ENCODE results near the gene FNDC3B.
"Not testable (repeated sequence)": the region's sequence is repeated elsewhere in the genome, so short reads cannot be mapped to it uniquely, and the experiment has no call there.

FNDC3B gene

GRCh38 chr3:172367205-172368105, 328.1 kb downstream of the FNDC3B start:
- no peak for DNase-seq (ENCODE audit: low spot score)

DNA sequence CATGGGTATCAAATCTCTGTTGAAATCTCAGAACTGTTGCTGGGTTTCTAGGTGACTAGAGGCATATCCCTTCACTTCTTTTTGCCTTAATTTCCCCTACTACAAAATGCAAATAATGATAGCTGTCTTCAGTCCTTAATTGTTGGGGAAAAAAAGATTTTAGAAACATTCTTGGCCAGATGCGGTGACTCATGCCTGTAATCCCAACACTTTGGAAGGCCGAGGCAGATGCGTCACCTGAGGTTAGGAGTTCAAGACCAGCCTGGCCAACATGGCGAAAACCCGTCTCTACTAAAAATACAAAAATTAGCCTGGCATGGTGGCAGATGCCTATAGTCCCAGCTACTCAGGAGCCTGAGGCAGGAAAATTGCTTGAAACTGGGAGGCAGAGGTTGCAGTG, 329.2 kb downstream of the FNDC3B start:
- not testable (repeated sequence) for DNase-seq (ENCODE audit: low spot score)

- DNase-seq (ENCODE audit: low spot score), result no peak
These were observed 330.3 kb downstream of the FNDC3B start for GRCh38 chr3:172369590-172370259.

DNA sequence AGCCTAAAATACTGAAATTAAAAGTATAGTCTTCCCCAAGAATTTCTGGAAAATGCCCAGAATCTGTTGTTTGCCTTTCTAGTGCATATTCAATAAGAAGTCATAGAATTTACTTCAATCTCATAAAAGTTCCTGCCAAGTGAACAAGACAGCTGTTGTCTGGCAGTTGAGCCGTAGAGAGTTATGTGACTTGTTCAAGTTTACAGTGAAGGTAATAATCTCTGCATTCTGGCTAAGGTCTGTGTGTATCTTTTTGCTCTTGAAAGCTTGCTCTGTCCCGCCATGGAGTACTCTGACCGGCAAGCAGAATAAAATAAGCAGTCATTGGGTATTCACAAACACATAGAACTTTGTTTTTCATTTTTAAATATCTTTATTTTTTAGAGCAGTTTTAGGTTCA, 331.0 kb downstream of the FNDC3B start:
- DNase-seq (ENCODE audit: low spot score), result no peak

- DNase-seq (ENCODE audit: low spot score), result no peak
These were observed 332.2 kb downstream of the FNDC3B start for GRCh38 chr3:172371544-172371943.

- DNase-seq (ENCODE audit: low spot score), result no peak
These were observed 333.5 kb downstream of the FNDC3B start for GRCh38 chr3:172372895-172373294.

DNA sequence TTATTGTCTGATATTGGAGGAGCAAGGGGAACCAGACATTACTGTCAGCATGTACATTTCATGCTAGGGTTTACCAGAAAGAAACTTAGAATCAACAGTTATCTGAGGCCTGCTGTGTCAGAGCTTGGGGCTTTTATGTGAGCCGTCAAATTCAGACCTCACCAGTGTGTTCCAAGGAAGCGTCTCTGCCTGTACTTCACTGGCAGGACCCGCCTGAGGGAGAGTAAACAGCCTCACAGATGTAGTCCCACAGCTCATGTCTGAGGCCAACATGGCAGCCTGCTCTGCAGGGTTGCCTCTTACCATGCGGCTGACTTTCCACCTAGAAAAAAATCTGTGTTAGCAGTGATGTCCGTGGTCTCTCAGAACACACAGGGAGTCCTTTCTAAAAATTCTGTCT, 334.5 kb downstream of the FNDC3B start:
- DNase-seq (ENCODE audit: low spot score), result no peak

DNA sequence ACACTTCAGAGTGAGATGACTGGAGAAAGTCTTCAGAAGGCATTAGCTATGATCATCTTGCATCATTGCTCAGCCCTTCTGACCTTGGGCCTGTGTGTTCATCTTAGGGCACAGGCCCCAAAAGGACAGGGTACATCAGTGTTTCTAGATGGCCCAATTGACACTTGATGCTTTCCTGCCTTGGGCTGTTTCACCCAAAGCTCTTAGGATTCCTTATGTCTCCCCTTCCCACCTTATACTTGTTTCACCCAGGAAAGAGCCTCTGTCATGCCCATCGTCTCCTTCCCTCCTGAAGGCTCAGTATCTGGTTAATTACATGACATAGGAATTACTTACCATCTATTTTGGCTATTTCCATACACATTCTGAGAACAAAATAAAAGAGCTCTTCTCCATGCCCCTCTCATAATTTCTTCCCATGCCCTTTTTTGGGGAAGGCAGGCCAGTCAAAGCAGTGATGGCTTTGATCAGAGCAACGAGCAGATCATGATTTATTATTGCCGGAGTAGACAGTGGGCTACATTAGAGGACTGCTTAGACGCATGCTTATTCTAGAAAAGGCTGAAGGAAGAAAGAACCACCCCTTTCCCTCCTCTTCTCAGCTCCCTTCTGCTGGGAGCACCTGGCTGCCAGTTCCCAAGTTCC, 335.9 kb downstream of the FNDC3B start:
- DNase-seq (ENCODE audit: low spot score), result no peak

DNA sequence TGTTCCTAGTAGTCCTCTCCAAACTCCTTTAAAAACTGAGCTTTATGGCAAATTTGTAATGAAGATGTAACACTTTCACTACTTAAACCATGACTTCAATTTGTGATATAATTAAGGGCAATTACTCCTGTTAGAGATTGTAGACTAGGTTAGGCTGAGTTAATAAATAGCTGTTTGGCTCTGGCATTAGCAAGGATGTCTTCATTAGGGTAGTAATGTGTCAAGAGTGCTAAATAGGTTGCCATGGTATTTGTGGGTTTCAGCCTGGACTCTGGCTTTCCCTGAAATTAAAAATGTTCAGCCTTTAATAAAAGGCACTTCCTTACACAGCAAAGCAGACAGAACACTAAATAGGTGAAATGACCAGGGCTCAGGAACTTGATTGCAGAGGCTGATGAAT, 337.0 kb downstream of the FNDC3B start:
- no peak for DNase-seq (ENCODE audit: low spot score)

GRCh38 chr3:172376881-172377280, 337.5 kb downstream of the FNDC3B start:
- DNase-seq (ENCODE audit: low spot score), result no peak

- DNase-seq (ENCODE audit: low spot score), result no peak
These were observed 339.1 kb downstream of the FNDC3B start for GRCh38 chr3:172378439-172378838.

DNA sequence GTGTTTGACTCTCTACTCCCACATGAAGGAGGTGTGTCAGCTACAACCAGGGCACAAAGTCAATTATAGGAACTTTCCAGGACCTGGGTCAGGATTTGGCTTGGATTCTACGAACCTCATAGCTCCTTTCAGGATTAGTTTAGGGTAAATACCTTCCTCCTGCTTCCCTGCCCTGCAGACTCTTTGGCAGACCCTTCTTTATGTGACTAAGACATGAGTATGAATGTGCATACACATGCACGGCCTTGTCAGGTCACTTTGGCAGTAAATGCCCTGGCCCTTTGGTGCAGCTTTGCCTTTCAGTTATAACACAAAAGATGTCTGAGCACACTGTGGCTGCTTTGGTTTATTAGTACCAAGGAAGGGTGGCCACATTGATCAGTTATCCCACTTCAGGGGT, 340.0 kb downstream of the FNDC3B start:
- DNase-seq (ENCODE audit: low spot score), result no peak

GRCh38 chr3:172380632-172381031, 341.3 kb downstream of the FNDC3B start:
- no peak for DNase-seq (ENCODE audit: low spot score)

DNA sequence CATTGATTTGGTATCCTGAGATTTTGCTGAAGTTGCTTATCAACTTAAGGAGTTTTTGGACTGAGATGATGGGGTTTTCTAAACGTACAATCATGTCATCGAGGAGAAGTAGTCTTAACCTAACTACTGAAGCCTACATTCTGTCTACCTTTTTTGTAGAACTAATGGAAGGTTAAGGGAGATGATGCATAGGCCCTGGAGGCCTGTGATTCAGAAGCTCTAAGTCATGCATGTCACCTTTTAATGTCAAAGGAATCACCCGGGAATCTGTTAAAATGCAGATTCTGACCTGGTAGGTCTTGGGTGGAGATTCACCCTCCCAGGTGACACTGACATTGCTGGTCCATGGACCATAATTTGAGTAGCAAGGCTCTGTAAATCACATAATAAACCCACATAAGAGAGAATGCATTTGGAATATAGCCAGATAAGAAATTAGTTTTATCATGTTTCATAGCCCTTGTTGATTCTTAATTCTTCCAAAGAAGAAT, 344.0 kb downstream of the FNDC3B start:
- no peak for DNase-seq (ENCODE audit: low spot score)

GRCh38 chr3:172384836-172385235, 345.5 kb downstream of the FNDC3B start:
- DNase-seq (ENCODE audit: low spot score), result no peak

DNA sequence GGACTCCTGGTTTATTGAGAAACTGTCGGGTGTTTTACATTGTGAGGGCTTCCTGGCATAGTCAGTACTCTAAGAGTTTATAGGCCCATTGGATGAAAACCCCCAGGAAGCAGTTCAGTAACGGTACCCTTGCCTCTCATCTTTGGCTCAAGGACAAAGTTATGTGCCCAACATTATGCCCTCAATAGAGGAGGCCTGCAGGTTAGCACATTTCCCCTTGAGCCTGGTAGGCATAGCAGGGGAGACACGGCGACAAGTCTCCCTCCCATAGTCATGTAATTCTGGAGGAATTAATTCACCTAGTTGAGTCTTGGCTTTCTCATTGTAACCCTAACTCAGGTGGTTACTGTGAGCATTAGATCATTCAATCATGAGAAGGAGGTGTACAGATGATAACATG, 348.4 kb downstream of the FNDC3B start:
- no peak for DNase-seq (ENCODE audit: low spot score)

- peak; percentile 46 for DNase-seq (ENCODE audit: low spot score)
These were observed 349.2 kb downstream of the FNDC3B start for GRCh38 chr3:172388412-172389078.

GRCh38 chr3:172390792-172391191, 351.4 kb downstream of the FNDC3B start:
- no peak for DNase-seq (ENCODE audit: low spot score)

DNA sequence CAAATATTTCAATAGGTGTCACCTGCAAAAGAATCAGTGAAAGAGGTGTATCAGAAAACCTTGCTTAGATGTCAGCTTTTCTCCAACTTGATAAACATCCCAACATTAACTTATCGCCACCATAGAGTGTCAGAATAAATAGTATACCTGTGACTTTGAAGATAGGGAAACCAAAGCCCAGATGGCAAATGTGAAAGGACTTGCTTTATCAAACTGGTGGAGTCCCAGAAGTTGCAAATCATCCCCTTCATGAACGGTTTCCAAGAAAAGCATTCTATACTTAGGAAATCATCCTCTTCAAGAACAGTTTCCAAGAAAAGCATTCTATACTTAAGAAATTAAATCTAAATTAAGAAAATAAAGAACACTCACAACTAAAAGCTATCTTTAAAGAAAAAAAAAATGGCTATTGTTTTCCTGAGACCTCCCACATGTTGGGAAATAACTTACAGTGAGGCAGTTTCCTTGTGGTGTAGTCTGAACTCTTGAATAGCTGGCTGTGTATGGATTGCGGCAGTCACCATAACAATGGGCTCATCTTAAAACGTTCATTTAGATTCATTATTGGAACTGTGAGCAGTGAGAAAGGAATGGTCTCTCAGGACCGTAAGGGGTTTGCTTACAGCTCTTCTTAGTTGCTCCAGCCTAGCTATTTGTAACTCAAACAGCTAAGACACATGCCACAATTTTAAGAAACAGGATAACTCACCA, 352.4 kb downstream of the FNDC3B start:
- DNase-seq (ENCODE audit: low spot score), result no peak

- DNase-seq (ENCODE audit: low spot score), result no peak
These were observed 355.3 kb downstream of the FNDC3B start for GRCh38 chr3:172394692-172395091.

DNA sequence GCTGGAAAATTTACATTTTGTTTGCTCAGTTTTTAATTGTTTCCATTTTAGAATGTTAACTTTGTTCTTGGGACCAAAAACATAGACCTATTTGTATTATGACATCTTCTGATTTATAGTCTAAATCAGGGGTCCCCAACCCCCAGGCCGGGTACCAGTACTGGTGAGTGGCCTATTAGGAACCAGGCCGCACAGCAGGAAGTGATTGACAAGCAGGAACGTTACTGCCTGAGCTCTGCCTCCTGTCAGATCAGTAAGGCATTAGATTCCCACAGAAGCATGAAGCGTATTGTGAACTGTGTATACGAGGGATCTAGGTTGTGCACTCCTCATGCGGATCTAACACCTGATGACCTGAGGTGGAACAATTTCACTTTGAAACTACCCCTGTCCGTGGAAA, 357.0 kb downstream of the FNDC3B start:
- no peak for DNase-seq (ENCODE audit: low spot score)

Data from Ammon's horn (tissue), 1 donor.